Activated CD8-positive, alpha-beta T cell treated with anti-CD3 and anti-CD28 coated beads for 36 hours (primary cell): ENCODE measurements around the gene UBXN11. TPM values are rescaled to one million over a fixed set of nuclear protein-coding genes. Genes with fewer than 3 reads are reported as not detected.

Experiments used
- ATAC-seq: fragments of 200-7000 bp; cut with Tn5 transposase; one replicate; pipeline ENCODE4 v1.10.0; 2021; ENCODE audit warnings: mild to moderate bottlenecking, moderate library complexity
- CTCF ChIA-PET: fragments of 350-600 bp; sonication (Branson Sonifier 250); formaldehyde crosslinking; loops from one replicate; lab custom pipeline; 2021; ENCODE audit warnings: antibody characterized with exemption; lab: Charles Lee
- POLR2A ChIA-PET: fragments of 350-600 bp; sonication (Branson Sonifier 250); formaldehyde crosslinking; loops from one replicate; lab custom pipeline; 2021; ENCODE audit warnings: antibody characterized with exemption; lab: Charles Lee
- DNase-seq: peaks from one replicate; pipeline ENCODE4 v3.0.0-alpha.2; 2020
- H3K27ac Mint-ChIP-seq: one replicate; pipeline ENCODE4 v1.8.0; 2021; ENCODE audit warnings: mild to moderate bottlenecking, mixed read lengths
- H3K27me3 Mint-ChIP-seq: one replicate; pipeline ENCODE4 v1.8.0; 2021; ENCODE audit warnings: mixed read lengths
- H3K36me3 Mint-ChIP-seq: one replicate; pipeline ENCODE4 v1.8.0; 2021; ENCODE audit warnings: low read depth, mixed read lengths
- H3K4me1 Mint-ChIP-seq: one replicate; pipeline ENCODE4 v1.8.0; 2021; ENCODE audit warnings: low read depth, mixed read lengths
- H3K4me3 Mint-ChIP-seq: one replicate; pipeline ENCODE4 v1.8.0; 2021; ENCODE audit warnings: mild to moderate bottlenecking, moderate library complexity, mixed read lengths
- H3K9me3 Mint-ChIP-seq: one replicate; pipeline ENCODE4 v1.8.0; 2021; ENCODE audit warnings: mixed read lengths
- intact Hi-C: fragments of 100-400 bp; cut with micrococcal nuclease; formaldehyde crosslinking; loops from one replicate; pipeline ENCODE4 v1.10.0; 2022
- total RNA-seq, 2 experiments: library from RNA; stranded (reverse); gene quantifications; one replicate each; pipeline ENCODE4 v1.2.3, GENCODE V29; 2021
- TF ChIP-seq, protein P1 (sequence below): fragments of 200-600 bp; IDR thresholded peaks from one replicate; pipeline ENCODE4 v1.8.0; 2022; ENCODE audit warnings: antibody characterized with exemption, mild to moderate bottlenecking

The UBXN11 gene
- total RNA-seq, 2 experiments from 2014 or later, result 24.9 to 26.0 TPM

GRCh38 chr1:26297791-26298124 lies 8.7 kb downstream of the UBXN11 start:
- intact Hi-C loops, result no loop called here
- Mint-ChIP-seq H3K27me3 (no peaks in the 10 kb centered on the region), H3K36me3 (peaks cover 9% of the 10 kb centered on the region), H3K27ac (no peak overlapping the region), H3K4me3 (no peak overlapping the region), H3K4me1 (peaks cover 3% of the 10 kb centered on the region), H3K9me3 (no peaks in the 10 kb centered on the region)
- ChIA-PET POLR2A (interaction anchor here (1.1 to 6.8 kb wide), 4 partner anchors 8 to 17 kb away, joined by 4 to 44 read pairs (median 14); partner anchors contain the start of gene UBXN11), CTCF (interaction anchor here (2.2 kb wide), 1 partner anchor 13 kb away, joined by 5 read pairs; no protein-coding TSS in a partner anchor)
- DNase-seq (no peak), ATAC-seq (no peak)
- TF ChIP-seq, protein P1, sequence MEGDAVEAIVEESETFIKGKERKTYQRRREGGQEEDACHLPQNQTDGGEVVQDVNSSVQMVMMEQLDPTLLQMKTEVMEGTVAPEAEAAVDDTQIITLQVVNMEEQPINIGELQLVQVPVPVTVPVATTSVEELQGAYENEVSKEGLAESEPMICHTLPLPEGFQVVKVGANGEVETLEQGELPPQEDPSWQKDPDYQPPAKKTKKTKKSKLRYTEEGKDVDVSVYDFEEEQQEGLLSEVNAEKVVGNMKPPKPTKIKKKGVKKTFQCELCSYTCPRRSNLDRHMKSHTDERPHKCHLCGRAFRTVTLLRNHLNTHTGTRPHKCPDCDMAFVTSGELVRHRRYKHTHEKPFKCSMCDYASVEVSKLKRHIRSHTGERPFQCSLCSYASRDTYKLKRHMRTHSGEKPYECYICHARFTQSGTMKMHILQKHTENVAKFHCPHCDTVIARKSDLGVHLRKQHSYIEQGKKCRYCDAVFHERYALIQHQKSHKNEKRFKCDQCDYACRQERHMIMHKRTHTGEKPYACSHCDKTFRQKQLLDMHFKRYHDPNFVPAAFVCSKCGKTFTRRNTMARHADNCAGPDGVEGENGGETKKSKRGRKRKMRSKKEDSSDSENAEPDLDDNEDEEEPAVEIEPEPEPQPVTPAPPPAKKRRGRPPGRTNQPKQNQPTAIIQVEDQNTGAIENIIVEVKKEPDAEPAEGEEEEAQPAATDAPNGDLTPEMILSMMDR, result no peak

- no peak for DNase-seq
- TF ChIP-seq, protein P1, result no peak
- peaks cover 9% of the 10 kb centered on the region for H3K36me3 Mint-ChIP-seq
- H3K9me3 Mint-ChIP-seq, result no peaks in the 10 kb centered on the region
- intact Hi-C loops, result no loop called here
- no peak overlapping the region for H3K4me3 Mint-ChIP-seq
- no peak overlapping the region for H3K27ac Mint-ChIP-seq
- H3K27me3 Mint-ChIP-seq, result no peaks in the 10 kb centered on the region
- ChIA-PET CTCF (interaction anchor here (0.9 to 2.2 kb wide), 4 partner anchors 10 to 24 kb away, joined by 3 to 5 read pairs (median 4); partner anchors contain the start of gene UBXN11), POLR2A (interaction anchor here (0.8 to 6.8 kb wide), 4 partner anchors 8 to 50 kb away, joined by 3 to 44 read pairs (median 14); no protein-coding TSS in a partner anchor)
- H3K4me1 Mint-ChIP-seq, result peaks cover 4% of the 10 kb centered on the region
- no peak for ATAC-seq
Observed at GRCh38 chr1:26297057-26297790, 9.2 kb downstream of the UBXN11 start.

DNA sequence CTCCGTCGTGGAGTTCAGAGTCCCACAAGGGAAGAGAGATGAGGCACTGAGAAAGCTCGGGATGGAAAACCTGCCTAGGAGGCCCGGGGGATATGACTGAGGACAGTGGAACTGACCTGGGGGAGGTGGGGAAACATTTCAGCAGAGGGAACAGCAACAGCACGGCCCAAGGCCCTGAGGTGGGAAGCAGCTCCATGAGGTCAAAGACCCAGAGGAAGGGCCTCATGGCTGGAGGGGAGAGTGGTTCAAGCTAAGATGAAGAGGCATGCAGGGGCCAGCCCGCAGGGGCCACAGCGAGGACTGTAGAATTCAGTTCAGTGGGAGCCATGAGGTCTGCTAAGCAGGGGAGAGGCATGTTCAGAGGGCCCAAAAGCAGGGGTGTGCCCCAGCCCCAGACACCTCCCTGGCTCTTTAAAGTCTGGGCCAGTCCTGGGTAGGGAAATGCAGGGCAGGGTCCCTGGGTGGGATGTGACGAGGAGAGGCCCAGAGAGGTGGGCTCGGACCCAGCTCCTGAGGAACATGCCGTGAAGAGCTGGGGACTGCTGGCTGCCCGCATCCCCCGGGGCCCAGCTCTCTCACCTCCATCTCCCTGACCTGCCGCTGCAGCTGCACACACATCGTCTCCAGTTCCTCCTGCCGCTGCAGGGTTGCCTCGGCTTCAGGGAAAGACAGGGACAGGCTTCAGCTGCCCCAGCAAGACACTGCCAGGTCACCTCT lies 9.9 kb downstream of the UBXN11 start:
- Mint-ChIP-seq H3K4me3 (no peak overlapping the region), H3K36me3 (peaks cover 9% of the 10 kb centered on the region), H3K4me1 (peaks cover 11% of the 10 kb centered on the region), H3K27me3 (no peaks in the 10 kb centered on the region), H3K9me3 (no peaks in the 10 kb centered on the region), H3K27ac (no peak overlapping the region)
- ChIA-PET POLR2A (interaction anchor here (0.8 to 6.8 kb wide), 4 partner anchors 7 to 49 kb away, joined by 3 to 44 read pairs (median 6); partner anchors contain the start of gene UBXN11), CTCF (interaction anchor here (0.9 to 2.2 kb wide), 4 partner anchors 10 to 25 kb away, joined by 3 to 5 read pairs (median 4); partner anchors contain the start of gene UBXN11)
- TF ChIP-seq, protein P1, result no peak
- no peak for ATAC-seq
- intact Hi-C loops, result no loop called here
- DNase-seq, result no peak

- peaks cover 7% of the 10 kb centered on the region for H3K36me3 Mint-ChIP-seq
- CTCF ChIA-PET, result interaction anchor here (1.2 kb wide), 1 partner anchor 20 kb away, joined by 4 read pairs; no protein-coding TSS in a partner anchor
- H3K27me3 Mint-ChIP-seq, result no peaks in the 10 kb centered on the region
- H3K27ac Mint-ChIP-seq, result no peak overlapping the region
- H3K4me3 Mint-ChIP-seq, result no peak overlapping the region
- no peak for ATAC-seq
- no peaks in the 10 kb centered on the region for H3K9me3 Mint-ChIP-seq
- TF ChIP-seq, protein P1, result no peak
- POLR2A ChIA-PET, result interaction anchor here (0.6 to 6.8 kb wide), 4 partner anchors 6 to 19 kb away, joined by 5 to 44 read pairs (median 6); partner anchors contain the start of gene UBXN11
- peaks cover 20% of the 10 kb centered on the region for H3K4me1 Mint-ChIP-seq
- no peak for DNase-seq
- intact Hi-C loops, result no loop called here
Observed at GRCh38 chr1:26295194-26296138, 11.0 kb downstream of the UBXN11 start.
